Stimulated activated CD8-positive, alpha-beta memory T cell treated with anti-CD3 and anti-CD28 coated beads, Interleukin-2, amount 100 ng/mL, for 48 hours (primary cell): ENCODE measurements around the gene CYP26C1.
"Not testable (repeated sequence)": the region's sequence is repeated elsewhere in the genome, so short reads cannot be mapped to it uniquely, and the experiment has no call there.

Experiments used
- DNase-seq, 2 donors: peaks; one replicate each; pipeline ENCODE4 v3.0.0-alpha.2; 2020; ENCODE audit warnings: low read depth in 2 of 2

Gene CYP26C1

DNA sequence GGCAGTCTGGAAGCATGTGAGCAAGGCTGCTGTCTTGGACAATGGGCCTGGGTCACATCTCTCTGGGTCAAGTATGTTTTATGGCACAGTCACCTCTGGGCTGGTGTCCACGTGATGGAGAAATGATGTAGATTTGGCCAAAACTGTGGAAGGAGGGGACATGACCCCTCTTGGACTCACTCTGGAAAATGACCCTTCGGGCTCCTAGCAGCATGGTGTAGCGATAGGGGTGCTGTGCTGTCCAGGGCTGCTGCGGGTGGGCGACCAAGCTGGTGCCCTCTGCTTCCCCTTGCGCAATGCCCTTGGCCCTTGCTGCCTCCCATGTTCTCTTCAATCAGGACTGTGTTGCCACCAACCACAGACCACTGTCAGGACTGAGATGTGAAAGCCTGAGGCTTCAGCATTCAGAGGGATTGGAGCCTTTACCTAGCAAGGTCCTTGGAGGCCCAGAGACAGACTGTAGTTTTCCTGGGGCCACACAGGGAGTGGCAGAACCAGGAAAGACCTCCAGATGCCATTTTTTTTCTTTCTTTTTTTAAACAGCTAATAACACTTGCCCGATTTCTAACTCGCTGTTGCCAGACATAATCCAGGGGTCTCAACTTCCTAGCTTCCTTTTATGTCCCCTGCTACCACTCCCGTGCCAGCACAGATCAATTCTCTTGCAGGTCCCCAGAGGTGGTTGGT lies 19.2 kb downstream of the CYP26C1 start:
- DNase-seq: no peak

DNA sequence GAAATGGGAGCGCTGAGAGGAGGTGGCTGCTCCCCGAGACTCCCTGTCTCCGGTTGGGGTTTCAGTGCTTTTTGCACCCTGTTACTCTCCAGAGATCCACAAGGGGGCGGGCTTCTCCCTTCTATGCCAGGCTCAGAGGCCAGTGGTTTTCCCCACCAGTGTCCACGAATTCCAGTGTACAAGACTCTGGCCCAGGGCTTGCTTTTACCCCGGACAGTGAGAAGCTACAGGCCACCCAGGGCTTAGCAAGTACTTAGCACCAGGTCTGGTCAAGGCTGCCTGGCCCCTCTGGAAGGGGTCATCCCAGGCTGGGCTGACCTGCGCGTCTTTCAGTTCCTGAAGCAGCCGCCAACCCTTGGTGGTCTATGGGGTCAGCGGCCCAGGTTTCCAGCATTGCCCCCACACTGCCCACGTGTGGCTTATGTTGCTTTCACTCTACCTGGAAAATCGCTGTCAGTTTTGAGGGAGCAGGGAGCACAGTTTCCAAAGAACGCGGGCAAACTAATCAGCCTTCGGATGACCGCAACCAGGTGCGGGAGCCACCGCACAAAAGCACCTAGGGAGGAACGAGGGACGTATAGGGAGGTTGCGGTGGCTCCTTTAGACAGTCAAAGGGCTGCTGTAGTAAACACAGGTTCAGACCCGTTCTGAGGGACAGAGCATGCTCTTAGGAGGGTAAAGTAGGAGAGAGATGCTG lies 19.9 kb downstream of the CYP26C1 start:
- no peak for DNase-seq

DNA sequence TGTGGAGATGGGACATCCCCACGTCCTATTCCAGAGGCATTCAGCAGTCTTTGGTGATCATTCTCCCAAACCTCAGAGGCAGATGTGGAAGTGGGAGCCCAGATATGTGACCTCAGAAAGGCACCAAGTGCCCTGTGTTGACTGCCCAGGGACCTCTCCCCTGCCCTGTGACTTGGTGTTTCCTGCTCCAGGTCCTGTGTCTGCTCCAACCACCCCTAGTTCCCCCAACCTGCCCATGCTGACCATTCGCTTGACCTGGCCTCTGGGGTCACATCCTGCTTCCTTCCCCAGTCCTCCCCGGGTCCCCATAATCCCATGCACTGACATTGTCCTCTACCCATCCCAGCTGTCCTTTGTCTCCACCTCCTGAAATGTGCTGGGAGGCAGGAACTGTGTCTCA lies 20.7 kb downstream of the CYP26C1 start:
- DNase-seq: no peak

DNA sequence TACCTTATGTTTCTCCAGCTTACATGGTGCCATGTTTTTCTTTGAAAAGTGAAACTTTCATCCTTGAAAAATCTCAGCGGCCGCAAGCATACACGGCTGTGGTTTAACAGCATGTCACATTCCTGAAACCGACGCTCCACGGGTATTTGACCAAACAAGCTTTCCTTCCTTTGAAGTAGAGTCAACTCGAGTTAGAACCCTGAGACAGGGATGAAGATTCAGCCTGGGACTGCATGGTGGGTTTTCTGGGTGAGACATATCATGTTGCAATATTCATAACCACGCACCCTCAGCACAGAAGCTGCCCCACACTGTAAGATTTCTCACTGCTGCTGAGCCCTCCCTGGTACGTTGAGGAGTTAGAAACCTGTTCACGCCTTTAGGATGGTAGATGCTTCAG lies 21.2 kb downstream of the CYP26C1 start:
- no peak for DNase-seq

DNA sequence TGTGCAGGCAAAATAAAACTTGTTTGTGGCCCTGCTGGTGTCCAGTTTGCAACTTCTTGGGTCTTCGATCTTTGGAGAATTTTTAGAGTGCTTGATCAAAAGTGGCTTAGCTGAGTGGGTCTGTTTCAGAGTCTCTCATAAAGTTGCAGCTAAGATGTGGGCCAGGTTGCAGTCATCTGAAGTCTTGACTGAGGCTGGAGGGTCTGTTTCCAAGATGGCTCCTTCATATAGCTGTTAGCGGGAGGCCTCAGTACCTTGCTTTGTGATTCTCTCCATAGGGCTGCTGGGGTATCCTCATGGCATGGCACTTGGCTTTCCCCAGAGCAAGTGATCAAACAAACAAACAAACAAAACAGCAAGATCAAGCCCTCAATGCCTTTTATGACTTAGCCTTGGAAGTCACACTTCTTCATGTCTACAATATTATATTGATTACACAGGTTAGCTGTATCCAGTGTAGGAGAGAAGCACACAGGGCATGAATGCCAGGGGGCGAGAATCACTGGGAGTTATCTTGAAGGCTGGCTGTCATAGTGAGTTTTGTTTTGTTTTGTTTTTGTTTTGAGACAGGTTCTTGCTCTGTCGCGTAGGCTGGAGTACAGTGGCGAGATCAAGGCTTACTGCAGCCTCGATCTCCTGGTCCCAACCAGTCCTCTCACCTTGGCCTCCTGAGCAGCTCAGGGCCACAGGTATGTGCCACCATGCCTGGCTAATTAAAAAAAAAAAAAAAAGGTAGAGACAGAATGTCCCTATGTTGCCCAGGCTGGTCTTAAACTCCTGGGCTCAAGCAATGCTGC lies 23.3 kb downstream of the CYP26C1 start:
- DNase-seq: no peak

DNA sequence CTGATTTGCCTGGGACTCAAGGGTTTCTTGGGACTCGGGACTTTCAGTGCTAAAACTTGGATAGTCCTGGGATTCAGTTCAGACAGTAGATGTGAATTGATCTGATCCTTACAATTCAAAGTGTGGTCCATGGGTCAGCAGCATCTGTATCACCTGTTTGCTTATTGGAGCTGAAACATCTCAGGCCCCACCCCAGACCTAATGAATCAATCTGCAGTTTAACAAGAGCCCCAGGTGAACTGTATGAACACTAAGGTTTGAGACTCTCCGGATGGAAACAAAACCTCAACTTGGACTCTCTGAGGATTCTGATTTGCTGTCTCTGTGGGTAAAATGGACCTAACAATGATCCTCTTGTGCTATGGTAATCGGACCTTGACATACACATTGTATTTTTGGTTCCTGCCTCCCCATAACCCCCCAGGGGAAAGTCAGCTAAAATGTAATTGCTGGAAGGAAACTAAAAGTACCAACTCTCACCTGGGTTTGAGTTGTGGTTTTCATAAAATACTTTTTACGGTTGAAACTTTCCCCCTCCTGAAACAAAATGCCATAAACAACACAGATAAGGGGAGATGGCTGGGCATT lies 24.8 kb downstream of the CYP26C1 start:
- no peak for DNase-seq

DNA sequence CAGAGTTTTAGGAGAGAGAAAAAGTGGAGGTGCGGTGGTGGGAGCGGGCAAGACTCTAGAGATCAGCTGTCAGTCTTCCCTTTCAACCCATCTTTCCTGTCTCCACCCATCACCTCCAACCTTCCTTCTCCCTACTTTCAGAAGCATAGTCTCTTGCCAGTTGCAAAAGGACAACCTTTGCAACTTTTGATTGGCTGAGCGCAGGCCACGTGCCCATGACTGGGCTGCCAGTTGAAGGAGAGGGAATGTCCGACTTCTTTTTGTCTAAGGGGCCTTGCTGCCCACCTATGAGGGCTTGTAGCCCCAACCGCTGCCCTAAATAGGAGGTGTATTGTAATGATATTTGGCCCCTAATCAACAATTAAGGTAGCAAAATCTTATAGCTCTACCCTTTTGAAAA lies 25.7 kb downstream of the CYP26C1 start:
- no peak for DNase-seq

DNA sequence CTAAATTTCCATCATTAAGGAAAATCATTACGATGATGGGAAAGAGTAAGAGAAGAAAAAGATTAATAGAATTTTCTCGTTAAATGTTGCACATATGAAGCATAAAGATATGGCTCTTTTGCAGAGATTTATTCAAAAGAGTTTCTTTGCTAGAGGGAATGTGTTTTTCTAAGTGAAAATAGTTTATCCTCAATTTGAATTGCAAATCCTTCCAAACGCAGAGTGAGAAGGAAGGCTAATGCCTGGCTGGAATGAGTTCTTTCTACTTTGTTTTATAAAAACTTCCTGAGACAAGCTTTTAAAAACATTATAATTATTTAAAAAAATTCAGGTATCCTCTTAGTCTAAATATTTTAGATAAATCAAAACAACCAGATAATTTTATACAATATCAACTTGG lies 27.2 kb downstream of the CYP26C1 start:
- no peak for DNase-seq

DNA sequence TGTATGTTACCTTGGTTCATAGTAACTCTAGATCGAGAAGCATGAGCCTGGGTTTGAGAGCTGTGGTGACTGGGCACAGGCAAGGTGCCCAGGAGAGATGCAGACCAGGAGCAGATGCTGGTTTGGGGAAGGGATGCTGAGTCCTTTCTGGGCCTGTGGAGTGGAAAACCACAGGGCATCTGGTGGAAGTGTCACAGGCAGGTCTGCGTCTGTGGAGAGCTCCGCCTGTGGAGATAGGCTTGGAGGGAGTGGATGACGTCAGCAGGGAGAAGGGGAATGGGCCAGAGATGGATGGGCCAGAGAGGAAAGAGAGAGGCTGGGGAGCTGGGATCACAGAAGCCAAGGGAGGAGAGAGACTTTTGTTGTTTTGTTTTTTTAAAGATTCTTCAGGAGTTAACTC lies 27.9 kb downstream of the CYP26C1 start:
- DNase-seq: no peak

DNA sequence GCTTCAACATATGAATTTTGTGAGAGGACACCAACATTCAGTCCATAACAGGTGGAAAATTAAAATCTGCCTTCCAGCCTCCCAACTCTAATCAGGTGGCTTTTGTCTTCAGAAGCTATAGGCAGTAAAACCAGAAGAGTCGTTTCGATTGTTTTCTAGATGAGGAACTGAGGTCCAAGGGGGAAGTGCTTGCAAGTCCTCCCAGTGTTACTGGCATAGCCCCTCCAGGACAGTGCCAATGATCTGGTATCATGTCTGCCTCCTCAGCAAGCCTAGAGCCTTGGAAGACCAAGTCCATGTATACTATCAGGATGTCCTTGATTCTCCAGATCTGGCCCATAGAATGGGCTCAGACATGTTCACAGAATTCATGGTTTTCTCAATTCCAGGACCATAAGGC lies 30.0 kb downstream of the CYP26C1 start:
- DNase-seq: no peak

DNA sequence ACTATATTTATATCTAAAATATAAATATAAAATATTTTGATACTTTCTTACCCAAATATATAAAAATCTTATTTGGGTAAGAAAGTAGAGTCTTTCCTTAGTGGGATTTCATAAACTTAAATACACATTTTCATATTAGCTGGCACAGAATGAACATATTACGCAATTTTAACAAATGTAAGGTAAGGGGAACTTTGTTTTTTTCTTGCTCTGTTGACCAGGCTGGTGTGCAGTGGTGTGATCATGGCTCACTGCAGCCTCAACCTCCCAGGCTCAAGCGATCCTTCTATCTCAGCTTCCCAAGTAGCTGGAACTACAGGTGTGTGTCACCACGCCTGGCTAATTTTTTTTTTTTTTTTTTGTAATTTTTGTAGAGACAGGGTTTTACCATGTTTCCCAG lies 31.4 kb downstream of the CYP26C1 start:
- DNase-seq: no peak

DNA sequence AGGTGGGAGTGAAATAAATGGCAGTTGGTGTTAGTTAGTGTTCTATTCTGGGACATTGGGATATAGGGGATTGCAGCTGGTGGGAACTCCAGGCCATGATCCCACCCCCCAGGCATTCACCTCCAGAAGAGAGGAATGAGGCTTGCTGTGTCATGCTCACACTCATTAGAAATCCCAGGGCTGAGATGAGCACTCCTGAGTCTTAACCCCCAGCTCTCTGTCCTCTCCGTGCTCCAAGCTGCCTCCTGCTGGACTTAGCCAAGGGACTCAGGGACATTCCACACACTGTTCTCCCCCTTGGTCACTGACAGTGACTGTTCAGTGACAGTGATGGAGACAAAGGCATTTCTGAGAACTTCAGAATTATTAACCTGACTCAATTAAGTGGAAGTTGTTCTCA lies 34.6 kb downstream of the CYP26C1 start:
- DNase-seq: no peak

DNA sequence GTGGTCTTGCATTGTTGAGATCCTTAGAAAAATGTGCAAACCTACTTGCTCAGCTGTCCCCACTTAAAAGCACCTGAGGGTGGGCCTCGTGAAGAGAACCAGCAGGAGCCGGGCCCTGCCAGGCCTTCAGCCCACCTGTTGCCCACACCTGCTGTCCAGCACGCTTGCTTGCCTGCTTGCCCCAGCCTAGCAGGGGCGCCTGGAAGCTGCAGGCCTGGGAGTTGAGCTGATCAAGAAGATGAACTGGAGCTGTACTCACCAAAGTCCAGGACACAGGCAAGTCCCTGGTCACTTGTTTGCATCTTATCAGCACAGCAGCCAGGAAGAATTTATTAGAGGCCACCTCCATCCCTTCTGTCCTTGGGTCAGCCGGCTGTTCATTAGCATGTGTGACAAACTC lies 36.3 kb downstream of the CYP26C1 start:
- no peak for DNase-seq

DNA sequence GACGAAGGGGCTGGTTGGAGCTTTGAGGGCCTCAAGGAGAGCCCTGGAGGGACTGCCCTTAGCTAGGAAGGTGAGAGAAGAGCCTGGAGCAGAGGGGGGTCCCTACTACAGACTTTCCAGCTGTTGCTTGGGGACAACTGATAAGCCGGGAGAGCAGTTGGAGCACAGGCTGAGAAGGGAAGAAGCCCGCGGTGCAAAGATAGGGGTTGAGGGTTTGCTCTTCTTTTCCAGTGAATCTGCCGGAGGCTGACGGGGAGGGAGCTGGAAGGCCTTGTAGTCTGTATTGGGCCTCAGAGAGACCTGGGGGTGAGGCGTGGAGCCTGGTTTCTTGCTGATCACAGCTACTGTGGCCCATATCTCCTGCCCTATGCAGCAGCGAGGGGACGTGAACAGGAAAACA lies 36.8 kb downstream of the CYP26C1 start:
- DNase-seq: no peak

DNA sequence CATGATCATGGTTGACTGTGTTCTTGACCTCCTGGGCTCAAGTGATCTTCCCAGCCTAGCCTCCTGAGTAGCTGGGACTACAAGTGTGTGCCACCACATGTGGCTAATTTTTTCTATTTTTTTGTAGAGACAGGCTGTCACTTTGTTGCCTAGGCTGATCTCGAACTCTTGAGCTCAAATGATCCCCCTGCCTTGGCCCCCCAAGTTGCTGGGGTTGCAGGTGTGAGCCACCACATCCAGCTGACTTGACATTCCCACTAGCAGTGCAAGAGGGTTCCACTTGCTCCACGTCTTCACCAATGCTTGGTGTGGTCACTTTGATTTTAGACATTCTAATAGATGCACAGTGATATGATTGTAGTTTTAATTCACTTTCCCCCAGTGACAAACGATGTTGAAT lies 38.2 kb downstream of the CYP26C1 start:
- DNase-seq: no peak

DNA sequence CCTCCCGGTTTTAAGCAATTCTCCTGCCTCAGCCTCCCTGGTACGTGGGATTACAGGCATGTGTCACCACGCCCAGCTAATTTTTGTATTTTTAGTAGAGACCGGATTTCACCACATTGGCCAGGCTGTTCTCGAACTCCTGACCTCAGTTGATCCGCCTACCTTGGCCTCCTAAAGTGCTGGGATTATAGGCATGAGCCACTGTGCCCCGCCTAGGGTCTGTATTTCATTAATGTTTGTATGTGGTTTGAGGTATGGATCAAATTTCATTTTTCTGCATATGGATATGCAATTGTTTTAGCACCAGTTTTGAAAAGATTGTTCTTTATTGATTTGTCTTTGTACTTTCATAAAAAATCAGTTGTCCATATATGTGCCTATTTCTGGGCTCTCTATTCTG lies 39.1 kb downstream of the CYP26C1 start:
- DNase-seq: no peak

DNA sequence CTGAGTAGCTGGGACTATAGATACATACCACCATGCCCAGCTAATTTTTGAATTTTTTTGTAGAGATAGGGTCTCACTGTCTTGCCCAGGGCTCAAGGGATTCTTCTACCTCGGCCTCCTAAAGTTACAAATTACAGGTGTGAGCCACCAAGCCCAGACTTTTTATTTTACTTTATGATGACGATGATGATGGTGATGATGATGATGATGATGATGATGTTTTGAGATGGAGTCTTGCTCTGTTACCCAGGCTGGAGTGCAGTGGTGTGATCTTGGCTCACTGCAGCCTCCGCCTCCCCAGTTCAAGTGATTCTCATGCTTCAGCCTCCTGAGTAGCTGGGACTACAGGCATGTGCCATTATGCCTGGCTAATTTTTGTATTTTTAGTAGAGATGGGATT lies 40.5 kb downstream of the CYP26C1 start:
- not testable (repeated sequence) for DNase-seq

DNA sequence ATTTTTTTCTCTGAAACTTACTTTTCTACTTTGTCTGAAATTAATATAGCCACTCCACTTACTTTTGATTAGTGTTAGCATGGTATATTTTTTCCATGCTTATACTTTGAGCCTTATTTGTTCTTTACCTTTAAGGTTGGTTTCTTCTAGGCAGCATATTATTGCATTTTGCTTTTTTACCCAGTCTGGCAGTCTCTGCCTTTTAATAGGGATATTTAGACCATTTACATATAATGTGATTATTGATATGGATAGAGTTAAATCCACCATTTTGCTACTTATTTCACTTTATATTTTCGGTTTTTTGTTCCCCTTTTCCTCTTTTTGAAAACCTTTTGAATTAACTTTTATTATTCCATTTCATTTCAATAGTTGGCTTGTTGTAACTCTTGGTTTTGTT lies 43.4 kb downstream of the CYP26C1 start:
- DNase-seq: no peak

DNA sequence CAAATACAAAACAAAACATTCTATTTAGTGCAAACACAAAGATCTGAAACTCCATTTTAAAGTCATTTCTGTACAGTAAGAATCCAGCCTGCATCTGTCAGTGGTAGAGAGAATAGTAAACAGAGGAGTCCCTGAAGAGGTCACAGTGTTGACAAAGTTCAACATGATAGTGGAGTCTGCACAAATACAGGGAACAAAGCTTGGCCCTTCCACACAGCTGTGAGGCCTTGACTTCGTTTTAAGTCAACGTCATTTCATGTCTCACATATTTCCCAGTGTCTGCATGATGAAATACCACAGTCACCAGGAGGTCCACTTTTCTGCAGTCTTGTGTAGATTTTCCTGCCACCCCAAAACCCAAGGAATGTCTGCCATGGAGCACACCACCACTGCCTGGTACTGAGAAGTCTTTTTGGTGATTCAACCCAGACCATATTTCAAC lies 46.1 kb downstream of the CYP26C1 start:
- DNase-seq: no peak

DNA sequence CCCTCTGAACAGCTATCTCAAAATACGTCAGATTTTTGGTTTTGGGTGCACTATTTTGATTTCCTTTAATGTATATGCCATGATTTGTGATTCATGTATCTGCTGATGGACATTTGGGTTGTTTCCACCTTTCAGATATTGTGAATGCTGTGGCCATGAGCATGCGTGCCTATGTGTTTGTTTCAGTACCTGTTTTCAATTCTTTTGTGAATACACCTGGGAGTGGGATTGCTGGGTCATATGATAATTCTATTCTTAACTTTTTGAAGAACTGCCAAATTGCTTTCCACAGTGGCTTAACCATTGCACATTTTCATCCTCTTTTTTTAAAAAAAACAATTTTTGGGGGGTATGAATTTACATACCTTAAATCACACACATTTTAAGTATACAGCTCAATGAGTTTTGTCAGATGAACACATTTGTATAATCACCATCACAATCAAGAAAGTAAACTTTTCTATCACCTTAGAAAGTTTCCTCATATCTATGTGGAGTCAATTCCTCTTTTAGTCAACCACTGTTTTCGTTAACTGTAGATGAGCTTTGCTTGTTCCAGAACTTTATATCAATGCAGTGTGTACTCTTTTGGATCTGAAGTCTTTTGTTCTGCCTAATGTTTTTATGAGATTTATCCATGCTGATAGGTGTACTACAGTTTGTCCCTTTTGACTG lies 50.0 kb downstream of the CYP26C1 start:
- no peak for DNase-seq

DNA sequence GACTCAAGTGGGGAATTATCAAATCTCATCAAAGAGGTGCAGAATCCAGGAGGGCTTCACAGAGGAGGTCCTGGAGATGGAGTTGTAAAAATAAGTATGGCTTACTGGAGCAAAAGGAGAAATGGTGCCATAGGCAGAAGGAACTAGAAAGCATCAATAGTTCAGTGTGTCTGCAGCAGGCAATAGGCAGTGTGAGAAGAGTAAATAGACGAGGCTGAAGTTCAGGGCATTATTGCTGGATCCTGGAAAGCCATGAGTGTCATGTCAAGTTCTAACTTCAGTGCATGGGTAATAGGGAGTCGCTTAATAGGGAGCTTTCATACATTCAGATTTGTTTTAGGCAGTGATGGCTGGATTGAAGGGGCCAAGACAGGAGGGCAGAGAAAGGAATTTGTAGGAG lies 52.4 kb downstream of the CYP26C1 start:
- no peak for DNase-seq
